NOMO-1 (cell line): Measurements from ENCODE around the gene DPYSL3.

Source experiments
- DNase-seq, 2 experiments: peaks; one replicate each; lab custom pipeline; 2025; ENCODE audit not compliant: unreplicated experiment in 2 of 2; lab: John Stamatoyannopoulos, UW

The DPYSL3 gene

DNA sequence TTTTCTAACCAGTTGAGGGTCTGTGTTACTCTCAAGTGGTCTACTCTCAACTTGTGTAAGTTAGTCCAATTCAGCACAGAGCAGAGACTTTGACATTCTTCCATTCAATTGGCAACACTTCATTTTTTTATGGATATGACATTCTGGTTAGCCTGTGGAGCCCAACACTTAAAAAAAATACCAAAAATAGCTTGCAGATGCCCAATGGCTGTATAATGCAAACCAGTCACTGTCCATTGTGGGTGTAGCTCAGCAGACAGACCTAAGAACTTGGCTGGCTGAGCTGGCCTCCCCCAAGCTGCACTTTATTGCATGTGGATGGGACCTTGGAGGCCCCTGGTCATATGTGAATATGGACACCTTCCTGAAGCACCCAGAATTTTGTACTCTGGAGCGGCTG, 103.2 kb downstream of the DPYSL3 start:
- no peak for DNase-seq

- no peak for DNase-seq
Measured at GRCh38 chr5:147404706-147405105, 105.2 kb downstream of the DPYSL3 start.

- DNase-seq = peak; percentile 78
Measured at GRCh38 chr5:147403651-147404640, 105.9 kb downstream of the DPYSL3 start.

DNA sequence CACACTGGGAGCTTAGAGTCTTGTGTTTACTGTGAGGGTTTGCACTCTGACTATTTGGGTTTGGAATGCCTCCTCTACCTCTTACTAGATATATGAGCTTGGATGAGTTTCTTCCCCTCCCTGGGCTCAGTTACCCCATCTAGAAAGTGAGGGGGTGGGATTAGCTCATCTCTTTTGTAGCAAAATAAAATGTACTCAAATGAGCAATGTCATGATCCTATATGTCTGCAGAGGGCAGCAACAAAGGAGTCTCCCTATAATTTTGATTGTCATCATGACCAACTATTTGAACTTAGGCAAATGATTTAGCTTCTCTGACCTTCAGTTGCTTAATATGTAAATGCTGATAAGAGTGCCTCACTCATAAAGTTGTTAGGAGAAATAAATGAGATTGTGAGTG, 109.0 kb downstream of the DPYSL3 start:
- no peak for DNase-seq

GRCh38 chr5:147400126-147400809, 109.6 kb downstream of the DPYSL3 start:
- no peak for DNase-seq

DNA sequence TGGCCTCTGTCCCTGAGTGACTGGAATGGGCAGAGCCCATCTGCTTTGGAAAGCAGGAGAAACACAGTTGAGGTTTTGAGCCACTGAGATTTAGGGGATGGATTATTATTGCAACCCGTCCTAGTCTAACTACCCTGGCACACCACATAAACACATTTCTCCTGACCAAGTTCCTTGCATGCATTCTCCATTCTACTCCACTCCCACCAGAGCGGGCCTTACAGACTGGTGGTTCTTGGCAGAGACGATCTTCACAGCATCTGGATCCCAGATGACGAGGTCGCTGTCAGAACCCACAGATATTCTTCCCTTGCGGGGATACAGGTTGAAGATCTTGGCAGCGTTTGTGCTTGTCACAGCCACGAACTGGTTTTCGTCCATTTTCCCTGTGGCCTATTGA, 111.0 kb downstream of the DPYSL3 start:
- DNase-seq = no peak

DNA sequence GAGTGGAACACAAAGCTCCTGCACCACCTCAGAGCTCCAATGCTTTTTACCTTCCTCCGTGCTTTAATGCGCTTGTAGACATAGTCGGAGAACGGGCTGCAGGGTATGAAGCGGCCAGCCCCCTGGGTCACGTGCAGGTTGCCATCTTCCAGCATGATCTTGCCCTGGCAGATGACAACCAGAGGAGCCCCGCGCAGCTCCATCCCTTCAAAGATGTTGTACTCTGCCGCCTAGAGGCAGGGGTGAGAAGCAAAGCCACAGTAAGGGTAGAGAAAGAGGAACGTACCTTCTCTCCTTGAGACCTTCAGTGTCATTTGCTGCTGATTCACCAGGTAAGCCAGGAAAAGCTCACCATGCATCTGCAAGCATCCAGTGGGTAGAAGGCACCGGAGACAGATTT, 112.3 kb downstream of the DPYSL3 start:
- peak in 1 of 2 experiments; percentile 16 for DNase-seq

DNA sequence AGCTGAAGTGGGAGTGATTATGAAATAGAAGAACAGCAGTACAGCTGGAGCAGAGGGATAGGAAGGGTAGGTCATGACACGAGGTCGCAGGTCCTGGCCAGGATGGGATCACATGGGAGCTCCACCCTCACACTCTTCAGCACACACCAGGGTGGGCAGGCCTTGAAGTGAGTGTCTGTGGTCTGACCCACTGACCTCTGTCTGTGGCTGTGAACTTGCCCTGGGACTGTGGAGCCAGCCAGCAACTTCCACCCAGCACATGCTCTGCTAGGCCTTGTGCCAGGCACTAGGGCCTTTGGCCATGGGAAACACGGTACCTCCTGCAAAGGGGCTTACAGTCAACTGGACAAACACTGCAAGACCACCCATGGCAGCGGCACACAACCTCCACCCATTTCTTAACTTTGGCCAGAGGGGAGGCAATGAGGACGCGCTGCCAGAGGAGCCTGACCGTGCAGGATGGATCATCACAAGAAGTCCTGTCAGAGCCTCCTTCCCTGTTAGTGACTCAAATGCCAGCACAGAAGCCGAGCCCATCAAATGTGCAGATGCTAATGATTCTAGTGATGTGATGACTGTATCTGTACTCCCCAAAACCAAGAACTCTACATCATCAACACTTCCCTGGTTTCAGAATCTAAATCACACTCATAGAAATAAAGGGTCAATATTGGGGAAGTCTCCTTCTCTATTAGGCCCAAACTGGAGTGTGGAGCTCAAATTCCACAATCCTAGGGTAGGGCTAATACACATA, 113.6 kb downstream of the DPYSL3 start:
- DNase-seq = no peak

- no peak for DNase-seq
Measured at GRCh38 chr5:147393874-147394672, 115.8 kb downstream of the DPYSL3 start.

- DNase-seq = peak in 1 of 2 experiments; percentile 32
Measured at GRCh38 chr5:147391781-147392180, 118.1 kb downstream of the DPYSL3 start.

GRCh38 chr5:147390654-147391225, 119.1 kb downstream of the DPYSL3 start:
- no peak for DNase-seq

- DNase-seq = no peak
Measured at GRCh38 chr5:147388184-147389108, 121.4 kb downstream of the DPYSL3 start.

DNA sequence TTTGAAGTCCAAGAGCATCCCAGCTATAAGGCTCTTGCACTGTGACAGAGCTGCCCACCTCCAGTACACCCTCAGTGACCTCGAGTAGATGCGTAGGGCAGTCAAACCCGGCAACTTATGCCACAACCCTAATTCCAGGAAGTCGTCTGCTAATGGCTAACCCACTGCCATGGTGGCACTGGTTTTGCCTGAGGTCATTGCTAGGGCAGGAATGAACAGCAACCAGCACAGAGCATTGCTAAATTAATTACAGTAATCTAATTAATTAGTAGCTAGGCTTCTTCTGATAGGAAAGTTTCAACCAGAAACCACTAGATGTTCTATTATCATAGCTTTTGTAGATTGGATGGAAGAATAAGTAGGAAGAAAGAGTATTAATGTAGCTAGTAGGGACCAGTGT, 122.8 kb downstream of the DPYSL3 start:
- DNase-seq = no peak

DNA sequence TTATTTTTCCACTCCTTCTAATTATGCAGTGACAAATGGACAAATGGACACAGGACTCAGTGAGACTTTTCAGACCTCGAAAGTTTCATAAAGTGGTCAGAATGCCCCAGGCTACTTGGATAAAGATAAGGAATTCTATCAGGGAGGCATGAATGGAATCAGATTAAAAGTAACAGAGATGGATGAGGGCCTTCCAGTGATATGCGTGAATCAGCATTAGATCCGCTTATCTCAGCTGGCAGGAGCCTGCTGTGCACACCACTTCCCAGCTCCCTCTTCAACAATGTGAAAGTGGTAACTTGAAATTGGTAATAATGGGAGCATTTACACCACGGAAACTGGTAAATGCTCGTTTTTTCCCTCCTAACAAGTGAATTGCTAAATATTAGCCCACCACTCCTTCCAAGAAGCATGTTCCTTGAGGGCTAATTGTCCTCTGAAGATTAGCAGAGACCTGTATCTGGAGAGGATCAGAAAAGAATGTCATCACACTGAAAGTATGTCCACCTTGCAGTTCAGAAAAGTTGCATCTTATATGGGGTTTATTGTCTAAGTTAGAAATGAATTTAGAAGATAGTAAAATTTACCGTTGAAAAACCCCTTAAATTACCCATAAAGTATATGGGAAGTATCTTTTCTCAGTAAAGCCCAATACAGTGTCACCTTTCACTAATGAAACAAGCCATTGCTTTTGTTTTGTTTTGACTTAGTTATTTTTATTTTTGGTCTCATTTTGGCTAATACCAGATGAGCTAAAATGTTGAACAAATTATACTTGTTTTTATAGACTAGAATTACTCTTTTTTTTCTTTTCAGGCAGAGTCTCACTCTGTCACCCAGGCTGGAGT, 125.3 kb downstream of the DPYSL3 start:
- DNase-seq = no peak

- no peak for DNase-seq
Measured at GRCh38 chr5:147382776-147383175, 127.1 kb downstream of the DPYSL3 start.

DNA sequence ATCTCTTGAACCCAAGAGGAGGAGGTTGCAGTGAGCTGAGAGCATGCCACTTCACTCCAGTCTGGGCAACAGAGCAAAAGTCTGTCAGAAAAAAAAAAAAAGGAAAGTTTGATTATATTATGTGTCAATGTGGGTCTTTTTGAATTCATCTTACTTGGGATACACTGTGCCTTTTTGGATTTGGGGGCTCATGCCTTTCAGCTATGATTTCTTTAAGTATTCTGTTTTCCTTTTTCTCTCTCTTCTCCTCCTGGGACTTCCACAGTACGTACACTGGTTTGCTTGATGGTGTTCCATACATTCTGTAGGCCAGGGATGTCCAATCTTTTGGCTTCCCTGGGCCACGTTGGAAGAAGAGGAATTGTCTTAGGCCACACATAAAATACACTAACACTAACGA, 128.3 kb downstream of the DPYSL3 start:
- no peak for DNase-seq

- no peak for DNase-seq
Measured at GRCh38 chr5:147377682-147378081, 132.2 kb downstream of the DPYSL3 start.

DNA sequence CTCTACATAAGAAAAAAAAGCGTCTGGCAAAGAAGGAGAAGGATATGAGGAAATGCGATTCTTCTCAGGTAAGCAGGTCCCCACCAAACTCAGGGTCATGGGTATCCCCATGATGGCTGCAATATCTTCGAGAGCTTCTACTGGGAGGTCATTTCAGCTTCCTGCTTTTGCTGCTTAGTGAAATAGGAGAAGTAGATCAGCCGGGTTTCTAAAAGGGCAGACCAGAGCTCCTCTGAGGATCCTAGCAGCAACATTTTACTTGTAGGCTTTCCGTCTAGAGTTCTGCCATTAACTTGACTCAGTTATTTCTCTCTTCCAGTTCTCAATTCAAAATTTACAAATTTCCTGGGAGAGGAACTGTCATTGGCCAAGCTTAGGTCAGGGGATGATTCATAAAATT, 134.7 kb downstream of the DPYSL3 start:
- peak in 1 of 2 experiments; percentile 58 for DNase-seq
